HG03521 (cell line): ENCODE results near the gene SAMSN1.

Experiments
- ATAC-seq: cut with Tn5 transposase; IDR thresholded peaks from one replicate; pipeline ENCODE4 v1.9.1; 2021; ENCODE audit warnings: mild to moderate bottlenecking, moderate library complexity; ENCODE audit not compliant: unreplicated experiment

Gene SAMSN1

DNA sequence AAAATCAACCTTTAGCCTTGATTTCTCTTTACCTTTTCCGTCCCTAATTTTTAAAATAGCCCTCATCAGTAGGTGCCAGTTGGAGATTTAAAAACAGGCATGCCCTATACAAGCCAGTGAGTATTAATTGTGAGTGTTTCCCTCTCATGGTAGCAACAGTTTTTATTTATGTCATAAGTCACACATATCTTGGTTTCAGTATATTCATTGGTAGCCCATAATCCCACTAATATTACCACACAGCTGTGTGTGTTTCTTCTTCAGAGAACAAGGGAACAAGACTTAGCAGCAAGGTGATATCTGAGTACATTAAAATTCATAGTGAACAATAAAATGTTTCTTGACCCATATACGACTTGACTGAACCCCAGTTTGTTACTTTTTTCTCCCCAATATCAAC is 94.6 kb downstream of the SAMSN1 start:
- ATAC-seq, result no peak

DNA sequence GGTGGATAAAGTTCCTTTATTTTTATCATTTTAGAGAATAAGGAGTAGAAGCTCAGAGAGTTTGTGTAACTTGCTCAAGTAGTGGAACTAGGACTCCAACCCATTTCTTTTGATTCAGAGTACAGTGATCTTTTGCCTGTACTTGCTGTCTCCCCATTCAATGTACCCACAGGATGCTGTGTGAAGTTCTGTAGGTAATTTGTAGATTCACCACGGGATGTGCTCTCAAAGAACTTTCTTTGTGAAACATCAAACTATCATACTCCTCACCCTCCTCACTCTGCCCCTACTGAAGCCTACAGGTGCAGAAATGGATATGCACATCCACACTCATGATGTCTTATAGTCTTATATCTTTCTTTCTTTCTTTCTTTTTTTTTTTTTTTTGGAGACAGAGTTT is 97.3 kb downstream of the SAMSN1 start:
- no peak for ATAC-seq

DNA sequence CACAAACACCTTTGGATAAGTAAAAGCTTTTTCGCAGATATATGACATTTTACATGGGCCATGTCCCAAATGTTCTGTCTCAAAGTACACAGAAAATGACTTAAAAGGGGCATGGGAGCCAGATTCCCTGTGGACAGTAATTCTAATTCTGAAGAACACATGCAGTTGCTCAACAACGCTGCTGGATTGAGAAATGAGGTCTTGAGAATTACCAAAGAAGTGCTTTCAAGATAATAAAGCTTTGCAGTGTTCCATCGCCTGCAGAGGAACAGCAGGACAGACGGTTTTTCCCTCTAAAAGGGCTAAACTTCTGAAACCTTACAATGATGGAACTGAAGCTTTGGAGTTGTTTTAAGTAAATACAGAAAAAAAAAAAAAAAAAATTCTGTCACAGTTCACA is 107.9 kb downstream of the SAMSN1 start:
- no peak for ATAC-seq

DNA sequence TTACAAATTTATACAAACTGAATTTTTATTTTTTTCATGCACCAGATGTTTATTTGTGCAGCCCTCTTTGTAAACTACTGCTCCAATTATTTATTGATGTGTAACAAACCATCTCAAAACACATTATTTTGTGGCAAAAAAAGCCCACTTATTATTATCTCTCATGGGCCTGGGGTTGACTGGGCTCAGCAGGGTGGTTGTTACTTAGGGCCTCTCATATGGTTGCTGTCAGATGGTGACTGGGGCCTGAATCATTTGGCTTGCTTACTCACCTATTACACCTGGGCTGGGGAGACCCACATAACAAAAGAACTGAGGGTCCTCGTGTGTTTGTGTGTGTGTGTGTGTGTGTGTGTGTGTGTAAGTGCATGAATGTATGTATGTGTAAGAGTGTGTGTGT is 110.7 kb downstream of the SAMSN1 start:
- no peak for ATAC-seq
